ENCODE data around the gene PLAC8L1. TPM values are rescaled to one million over a fixed set of nuclear protein-coding genes. Genes with fewer than 3 reads are reported as not detected.
A peak's percentile ranks its signal among the peaks of the same experiment; 100 is the strongest.

Gene PLAC8L1
- total RNA-seq, 3 donors from 2014 or later: 0.70 TPM; not detected in 2

GRCh38 chr5:146091881-146092280 lies 13.5 kb downstream of the PLAC8L1 start:
- Histone ChIP-seq H3K4me1 (ENCODE audit: low read depth) (no peaks in the 10 kb centered on the region), H3K36me3 (ENCODE audit: low read depth) (no peaks in the 10 kb centered on the region), H3K9me3 (no peaks in the 10 kb centered on the region), H3K4me3 (no peak overlapping the region)
- no peak for TF ChIP-seq CTCF (IDR thresholded peaks at IDR 0.05)
- intact Hi-C loops (cut with DNase I, micrococcal nuclease): no loop called here
- ATAC-seq: no peak
- no peak for DNase-seq

GRCh38 chr5:146089287-146089686 lies 16.1 kb downstream of the PLAC8L1 start:
- no peaks in the 10 kb centered on the region for H3K36me3 ChIP-seq (ENCODE audit: low read depth)
- H3K4me3 ChIP-seq: no peak overlapping the region
- DNase-seq: no peak
- H3K4me1 ChIP-seq (ENCODE audit: low read depth): no peaks in the 10 kb centered on the region
- no peaks in the 10 kb centered on the region for H3K9me3 ChIP-seq
- no peak for ATAC-seq
- TF ChIP-seq CTCF (IDR thresholded peaks at IDR 0.05): no peak
- intact Hi-C loops (cut with DNase I, micrococcal nuclease): no loop called here

GRCh38 chr5:146088098-146088497 lies 17.3 kb downstream of the PLAC8L1 start:
- no peak for TF ChIP-seq CTCF (IDR thresholded peaks at IDR 0.05)
- H3K4me1 ChIP-seq (ENCODE audit: low read depth): no peaks in the 10 kb centered on the region
- intact Hi-C loops (cut with DNase I, micrococcal nuclease): no loop called here
- no peaks in the 10 kb centered on the region for H3K9me3 ChIP-seq
- H3K4me3 ChIP-seq: no peak overlapping the region
- H3K36me3 ChIP-seq (ENCODE audit: low read depth): no peaks in the 10 kb centered on the region
- no peak for ATAC-seq
- no peak for DNase-seq

- ATAC-seq (no peak), DNase-seq (no peak)
- Histone ChIP-seq H3K4me3 (no peak overlapping the region), H3K9me3 (no peaks in the 10 kb centered on the region), H3K4me1 (ENCODE audit: low read depth) (no peaks in the 10 kb centered on the region), H3K36me3 (ENCODE audit: low read depth) (no peaks in the 10 kb centered on the region)
- TF ChIP-seq CTCF (IDR thresholded peaks at IDR 0.05): no peak
- intact Hi-C loops (cut with DNase I, micrococcal nuclease): no loop called here
Observed at GRCh38 chr5:146084376-146084775, 21.0 kb downstream of the PLAC8L1 start.

GRCh38 chr5:146082798-146083197 lies 22.6 kb downstream of the PLAC8L1 start:
- ATAC-seq: peak; percentile 46
- TF ChIP-seq CTCF (IDR thresholded peaks at IDR 0.05): no peak
- DNase-seq: no peak
- H3K4me1 ChIP-seq (ENCODE audit: low read depth): no peaks in the 10 kb centered on the region
- no peaks in the 10 kb centered on the region for H3K36me3 ChIP-seq (ENCODE audit: low read depth)
- intact Hi-C loops (cut with DNase I, micrococcal nuclease): no loop called here
- H3K4me3 ChIP-seq: no peak overlapping the region
- H3K9me3 ChIP-seq: no peaks in the 10 kb centered on the region

GRCh38 chr5:146081556-146081955 lies 23.8 kb downstream of the PLAC8L1 start:
- TF ChIP-seq CTCF (IDR thresholded peaks at IDR 0.05): no peak
- Histone ChIP-seq H3K36me3 (ENCODE audit: low read depth) (no peaks in the 10 kb centered on the region), H3K9me3 (no peaks in the 10 kb centered on the region), H3K4me3 (no peak overlapping the region), H3K4me1 (ENCODE audit: low read depth) (no peaks in the 10 kb centered on the region)
- no peak for DNase-seq
- intact Hi-C loops (cut with DNase I, micrococcal nuclease): no loop called here
- no peak for ATAC-seq

All from mucosa of descending colon (tissue), 3 donors.